D341Med (cell line): ENCODE results near the gene MEGF10.

Source experiments
- DNase-seq: peaks from one replicate; pipeline ENCODE4 v3.0.0; 2012; ENCODE audit warnings: low spot score

Gene MEGF10

DNA sequence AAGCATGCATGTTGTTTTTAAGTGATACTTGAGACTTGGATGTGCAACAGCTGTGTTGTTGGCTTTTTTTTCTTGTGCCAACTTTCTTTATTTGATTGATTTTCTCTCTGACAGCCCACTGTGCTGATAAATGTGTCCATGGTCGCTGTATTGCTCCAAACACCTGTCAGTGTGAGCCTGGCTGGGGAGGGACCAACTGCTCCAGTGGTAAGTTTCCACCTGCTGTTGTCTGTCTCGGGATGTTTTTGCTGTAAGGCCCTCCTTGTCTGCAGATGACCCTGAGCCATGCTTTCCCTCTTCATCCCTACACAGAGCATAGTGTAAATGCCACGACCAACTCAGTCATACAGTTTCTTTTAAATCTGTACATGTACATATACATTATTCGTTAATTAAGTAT, 79.2 kb downstream of the MEGF10 start:
- DNase-seq: no peak

DNA sequence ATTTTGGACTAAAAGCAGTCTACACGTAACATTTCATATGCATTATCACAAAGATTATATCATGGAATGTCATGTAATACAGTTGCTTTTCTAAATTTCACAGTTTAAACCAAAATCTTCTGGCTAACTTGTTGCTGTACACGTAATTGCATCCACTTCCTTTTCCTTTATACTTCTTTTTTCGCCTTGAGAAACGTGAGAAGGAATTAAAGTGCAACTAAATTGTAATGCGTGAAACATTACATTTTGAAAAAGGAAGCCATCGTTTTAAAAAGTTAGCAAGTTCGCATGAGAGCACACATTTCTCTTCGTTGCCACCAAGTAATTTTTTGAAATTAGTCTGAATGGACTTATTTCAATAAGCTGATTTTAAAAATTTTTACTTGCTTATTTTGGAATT, 80.0 kb downstream of the MEGF10 start:
- no peak for DNase-seq

- no peak for DNase-seq
Observed at GRCh38 chr5:127373858-127374491, 83.4 kb downstream of the MEGF10 start.

- DNase-seq: no peak
Observed at GRCh38 chr5:127375124-127375523, 84.5 kb downstream of the MEGF10 start.

- no peak for DNase-seq
Observed at GRCh38 chr5:127375544-127376091, 85.0 kb downstream of the MEGF10 start.

GRCh38 chr5:127377651-127378050, 87.1 kb downstream of the MEGF10 start:
- no peak for DNase-seq

DNA sequence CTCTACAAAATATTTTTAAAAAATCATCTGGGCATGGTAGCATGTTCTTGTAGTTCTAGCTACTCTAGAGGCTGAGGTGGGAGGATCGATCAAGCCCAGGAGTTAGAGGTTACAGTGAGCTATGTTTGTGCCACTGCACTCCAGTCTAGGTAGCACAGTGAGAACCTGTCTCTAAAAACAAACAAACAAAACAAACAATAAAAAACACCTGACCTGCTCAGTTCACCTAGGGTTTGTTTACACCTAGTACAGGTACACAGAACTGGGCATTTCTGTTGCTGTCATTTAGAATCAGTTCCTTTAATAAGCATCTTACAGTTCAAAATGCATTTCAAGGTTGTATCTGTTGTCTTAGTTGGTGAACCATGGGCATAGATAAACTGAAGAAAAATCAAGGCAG, 95.3 kb downstream of the MEGF10 start:
- no peak for DNase-seq

DNA sequence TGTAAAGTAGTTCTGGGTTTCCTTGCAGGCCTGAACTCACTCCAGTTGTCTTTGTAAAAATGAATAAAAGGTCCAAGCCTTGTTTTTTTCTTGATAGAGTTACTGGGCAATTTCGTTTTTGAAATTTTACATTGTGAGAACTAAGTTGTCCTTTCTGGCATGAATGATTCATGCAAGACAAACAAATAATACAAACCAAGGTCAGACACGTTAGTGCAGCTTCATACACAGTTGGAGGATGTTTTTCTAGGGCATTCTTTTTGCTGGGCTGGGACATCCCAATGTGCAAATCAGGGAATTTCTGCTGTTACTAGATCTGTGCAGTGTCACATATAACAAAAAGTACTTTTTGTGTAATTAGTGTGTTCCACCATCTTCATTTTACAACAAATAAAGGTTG, 96.0 kb downstream of the MEGF10 start:
- no peak for DNase-seq

DNA sequence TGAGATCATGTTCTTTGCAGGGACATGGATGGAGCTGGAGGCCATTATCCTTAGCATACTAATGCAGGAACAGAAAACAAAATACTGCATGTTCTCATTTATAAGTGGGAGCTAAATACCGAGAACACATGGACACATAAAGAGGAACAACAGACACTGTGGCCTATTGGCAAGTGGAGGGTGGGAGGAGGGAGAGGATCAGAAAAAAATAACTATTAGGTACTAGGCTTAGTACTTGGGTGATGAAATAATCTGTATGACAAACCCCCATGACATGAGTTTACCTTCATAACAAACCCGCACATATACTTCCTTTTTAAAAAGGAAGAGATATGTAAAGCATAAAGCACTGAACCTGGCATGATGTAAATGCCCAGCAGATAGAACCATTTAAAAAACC, 99.0 kb downstream of the MEGF10 start:
- DNase-seq: no peak

DNA sequence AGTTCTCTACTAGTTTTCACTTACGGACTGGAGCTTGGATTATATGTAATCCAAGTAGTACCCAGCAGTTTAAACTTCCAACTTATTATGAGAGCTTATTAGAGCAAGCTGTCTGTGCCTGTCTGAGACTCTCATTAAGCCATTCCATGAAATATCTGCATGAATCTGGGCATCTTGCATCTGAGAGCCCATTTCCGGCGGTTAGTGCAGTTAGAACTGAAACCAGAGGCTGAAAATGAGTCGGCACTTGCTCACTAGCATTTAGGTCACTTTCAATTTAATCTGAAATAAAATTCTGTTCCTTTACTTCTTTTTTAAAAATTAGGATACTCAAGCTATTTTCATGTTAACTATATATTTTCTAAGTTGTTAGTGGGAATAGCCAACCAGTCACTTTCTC, 102.2 kb downstream of the MEGF10 start:
- no peak for DNase-seq

DNA sequence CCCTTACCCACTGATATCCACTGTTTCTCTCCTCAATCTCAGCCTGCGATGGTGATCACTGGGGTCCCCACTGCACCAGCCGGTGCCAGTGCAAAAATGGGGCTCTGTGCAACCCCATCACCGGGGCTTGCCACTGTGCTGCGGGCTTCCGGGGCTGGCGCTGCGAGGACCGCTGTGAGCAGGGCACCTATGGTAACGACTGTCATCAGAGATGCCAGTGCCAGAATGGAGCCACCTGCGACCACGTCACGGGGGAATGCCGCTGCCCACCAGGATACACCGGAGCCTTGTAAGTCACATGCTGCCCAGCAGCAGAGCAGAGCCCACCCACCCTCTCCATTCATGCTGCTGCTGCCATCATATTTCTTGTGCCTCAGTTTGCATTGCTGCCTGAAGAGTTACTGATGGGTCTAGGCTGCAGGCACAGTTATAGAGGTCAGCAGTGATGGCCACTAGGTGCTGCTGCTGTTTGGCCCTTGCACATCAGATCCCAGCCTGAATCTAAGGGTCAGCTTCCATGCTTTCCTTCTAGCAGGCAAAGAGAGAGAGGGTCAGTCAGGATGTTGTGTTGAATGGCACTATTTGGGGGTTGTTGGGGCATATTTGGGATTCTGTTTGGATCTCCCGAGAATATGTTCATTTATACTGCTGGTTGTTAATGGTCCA, 106.0 kb downstream of the MEGF10 start:
- no peak for DNase-seq

- DNase-seq: no peak
Observed at GRCh38 chr5:127398508-127398907, 107.9 kb downstream of the MEGF10 start.

GRCh38 chr5:127399068-127399467, 108.5 kb downstream of the MEGF10 start:
- no peak for DNase-seq

DNA sequence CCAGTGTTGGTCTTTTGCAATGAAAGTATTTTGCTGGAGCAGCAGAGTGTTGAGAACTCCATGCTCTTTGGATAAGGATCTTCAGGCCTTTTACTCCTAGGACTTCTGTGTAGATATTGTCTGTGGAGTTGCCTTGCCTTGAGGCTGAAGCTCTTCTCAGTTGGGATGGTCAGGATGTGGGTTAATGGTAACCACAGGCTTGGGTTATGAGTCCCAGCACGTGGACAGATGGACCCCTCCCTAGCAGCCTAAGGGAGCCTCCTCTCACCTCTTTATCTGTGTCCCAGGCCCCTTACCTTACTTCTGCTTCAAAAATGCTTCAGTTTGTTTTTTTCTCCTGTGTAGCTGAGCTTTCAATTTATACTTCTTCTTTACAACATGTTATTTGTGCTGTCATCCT, 109.9 kb downstream of the MEGF10 start:
- no peak for DNase-seq

DNA sequence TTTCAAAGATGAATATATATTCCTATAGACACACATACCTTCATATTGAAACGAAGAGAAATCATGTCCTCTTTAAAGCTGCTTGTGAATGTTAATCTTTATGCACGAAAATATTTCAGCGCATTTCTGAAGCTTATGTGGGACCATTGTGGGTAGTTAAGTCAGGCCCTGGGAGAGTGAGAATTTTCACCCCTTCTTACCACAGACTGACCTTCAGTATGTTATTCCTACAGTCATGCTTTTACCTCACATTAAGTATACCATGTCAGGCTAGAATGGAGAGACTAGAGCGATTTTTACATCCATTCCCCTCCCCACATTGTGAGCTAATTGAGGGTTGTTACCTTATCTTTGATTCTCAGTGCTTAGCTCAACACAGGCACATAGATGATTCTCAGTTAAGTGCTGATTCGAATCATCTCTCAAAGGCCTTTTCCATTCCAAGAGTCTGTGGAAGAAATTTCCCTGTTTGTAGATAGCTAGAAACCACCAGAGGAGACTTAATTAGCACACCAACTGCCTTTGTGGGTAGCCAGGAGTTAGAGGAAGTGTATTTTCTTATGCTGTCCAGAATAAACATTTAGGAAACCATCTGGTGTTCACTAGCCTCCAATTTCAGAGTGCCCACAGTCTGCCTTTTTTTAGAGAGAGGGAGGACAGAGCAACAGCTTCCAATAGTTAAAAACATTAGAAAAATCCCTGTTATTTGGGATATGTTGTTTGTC, 110.5 kb downstream of the MEGF10 start:
- DNase-seq: no peak

- no peak for DNase-seq
Observed at GRCh38 chr5:127402361-127402760, 111.8 kb downstream of the MEGF10 start.

- no peak for DNase-seq
Observed at GRCh38 chr5:127404190-127404589, 113.6 kb downstream of the MEGF10 start.

DNA sequence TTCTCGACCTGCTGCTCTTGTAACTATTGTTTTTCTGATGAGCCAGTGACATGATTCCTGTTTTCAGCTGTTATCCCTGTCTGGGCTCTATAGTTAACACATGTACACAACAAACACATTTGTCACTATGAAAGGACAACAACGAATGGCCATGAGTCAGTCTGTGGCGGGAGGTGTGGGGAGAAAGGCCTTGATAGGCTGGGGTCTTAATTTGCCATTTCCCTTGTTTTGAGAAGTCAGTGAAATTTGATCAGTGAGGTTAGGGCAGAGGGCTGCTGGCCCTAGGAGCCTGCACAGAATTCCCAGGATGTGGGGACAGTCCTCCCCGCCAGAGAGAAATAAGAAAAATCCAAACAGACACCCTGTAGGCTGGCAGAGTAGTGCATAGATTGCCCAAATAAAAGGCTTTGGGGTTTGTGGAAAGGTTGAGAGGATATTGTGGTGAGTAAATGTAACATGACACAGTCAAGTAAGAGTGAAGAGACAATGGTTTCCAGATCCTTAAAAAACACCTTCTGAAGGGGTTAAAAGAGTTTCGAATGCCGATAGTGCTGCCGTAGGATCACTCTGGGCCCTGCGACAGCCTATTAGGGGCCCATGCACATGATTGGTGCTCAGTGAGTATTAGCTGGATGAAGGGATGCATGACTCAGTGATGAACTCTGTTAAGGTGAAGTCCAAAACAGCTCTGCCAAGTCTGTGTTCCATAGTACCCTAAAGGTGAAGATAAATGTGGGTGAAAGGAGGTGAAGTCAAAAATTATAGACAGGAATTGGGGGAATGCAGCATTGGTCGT, 115.9 kb downstream of the MEGF10 start:
- no peak for DNase-seq

- DNase-seq: no peak
Observed at GRCh38 chr5:127409246-127409917, 118.8 kb downstream of the MEGF10 start.

- no peak for DNase-seq
Observed at GRCh38 chr5:127409921-127410675, 119.5 kb downstream of the MEGF10 start.

DNA sequence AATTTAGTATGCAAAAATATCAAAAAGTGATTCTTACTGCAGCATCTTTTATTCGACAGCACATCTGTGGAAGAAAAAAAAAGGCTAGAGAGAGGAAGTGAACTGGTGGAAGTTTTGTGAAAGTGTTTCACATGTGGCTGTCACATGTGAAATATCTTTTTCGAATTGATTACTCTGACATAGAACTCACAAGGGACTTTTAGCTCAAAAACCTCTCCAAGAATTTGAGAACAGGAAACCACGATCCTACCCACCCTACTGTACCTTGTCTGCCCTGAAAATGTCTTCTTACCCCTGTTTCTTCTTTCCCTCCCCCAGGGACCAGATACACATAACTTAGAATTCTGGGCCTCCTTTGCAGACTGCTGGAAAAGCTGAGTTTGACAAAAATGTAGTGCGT, 120.4 kb downstream of the MEGF10 start:
- no peak for DNase-seq
